Ascending aorta (tissue), 2 donors: ENCODE measurements around the gene XKR3. TPM values are rescaled to one million over a fixed set of nuclear protein-coding genes. Genes with fewer than 3 reads are reported as not detected.

ENCODE experiments used
- DNase-seq, 2 donors: peaks; one replicate each; pipeline ENCODE4 v3.0.0-alpha.2; 2019; ENCODE audit warnings: low spot score in 2 of 2
- H3K27ac ChIP-seq, 2 donors: fragments of 200-600 bp; sonication (generic); one replicate each; pipeline ENCODE4 v1.5.1; 2016 to 2017; ENCODE audit warnings: mild to moderate bottlenecking in 1 of 2
- H3K27me3 ChIP-seq: fragments of 200-600 bp; sonication (generic); one replicate; pipeline ENCODE4 v1.5.1; 2017
- H3K36me3 ChIP-seq, 2 donors: fragments of 200-600 bp; sonication (generic); one replicate each; pipeline ENCODE4 v1.5.1; 2016
- H3K4me1 ChIP-seq, 2 donors: fragments of 200-600 bp; sonication (generic); one replicate each; pipeline ENCODE4 v1.5.1; 2016 to 2017; ENCODE audit warnings: mild to moderate bottlenecking in 1 of 2
- H3K4me3 ChIP-seq, 2 donors: fragments of 200-600 bp; sonication (generic); one replicate each; pipeline ENCODE4 v1.5.1; 2016 to 2017; ENCODE audit warnings: mild to moderate bottlenecking in 1 of 2
- H3K9me3 ChIP-seq, 2 donors: fragments of 200-600 bp; sonication (generic); one replicate each; pipeline ENCODE4 v1.5.1; 2016
- CTCF ChIP-seq, 3 experiments: fragments of 200-600 bp in 2 of 3; fragments of 450-650 bp in 1 of 3; sonication (generic) in 2 of 3; IDR thresholded peaks; one replicate each; pipeline ENCODE4 v1.5.1; 2016 to 2019; ENCODE audit warnings: antibody characterized with exemption in 3 of 3, mild to moderate bottlenecking in 1 of 3, moderate library complexity in 1 of 3
- intact Hi-C: fragments of 100-400 bp; cut with DNase I; formaldehyde crosslinking; loops from one replicate; pipeline ENCODE4 v1.15.1; 2023
- total RNA-seq: library from RNA; depleted of rRNA; stranded (reverse); fragments of >200 nt; gene quantifications from one replicate; pipeline ENCODE4 v1.1.0, GENCODE V29; 2016

Gene XKR3
- total RNA-seq, 1 donor from 2014 or later, result not detected

GRCh38 chr22:16829985-16830384 lies 4.8 kb upstream of the XKR3 start:
- no peak for DNase-seq

GRCh38 chr22:16828876-16829275 lies 3.7 kb upstream of the XKR3 start:
- intact Hi-C loops, result no loop called here
- no peaks in the 10 kb centered on the region for H3K36me3 ChIP-seq
- no peaks in the 10 kb centered on the region for H3K27me3 ChIP-seq
- no peaks in the 10 kb centered on the region for H3K4me1 ChIP-seq
- no peak overlapping the region for H3K27ac ChIP-seq
- no peak for TF ChIP-seq CTCF (IDR thresholded peaks at IDR 0.05)
- H3K4me3 ChIP-seq, result no peak overlapping the region
- no peak for DNase-seq
- no peaks in the 10 kb centered on the region for H3K9me3 ChIP-seq

More at GRCh38 chr22:16829985-16830384, 4.8 kb upstream of the XKR3 start:
- intact Hi-C loops, result no loop called here
- Histone ChIP-seq H3K36me3 (no peaks in the 10 kb centered on the region), H3K9me3 (no peaks in the 10 kb centered on the region), H3K27me3 (no peaks in the 10 kb centered on the region), H3K27ac (no peak overlapping the region), H3K4me1 (no peaks in the 10 kb centered on the region), H3K4me3 (no peak overlapping the region)
- no peak for TF ChIP-seq CTCF (IDR thresholded peaks at IDR 0.05)

- Histone ChIP-seq H3K27me3 (no peaks in the 10 kb centered on the region), H3K4me3 (no peak overlapping the region), H3K9me3 (no peaks in the 10 kb centered on the region), H3K4me1 (no peaks in the 10 kb centered on the region), H3K27ac (no peak overlapping the region), H3K36me3 (no peaks in the 10 kb centered on the region)
- DNase-seq, result no peak
- intact Hi-C loops, result no loop called here
- TF ChIP-seq CTCF (IDR thresholded peaks at IDR 0.05), result no peak
These were observed 2.3 kb upstream of the XKR3 start for GRCh38 chr22:16827506-16827905.

- no peak overlapping the region for H3K4me3 ChIP-seq
- H3K27me3 ChIP-seq, result no peaks in the 10 kb centered on the region
- TF ChIP-seq CTCF (IDR thresholded peaks at IDR 0.05), result no peak
- no peak overlapping the region for H3K27ac ChIP-seq
- DNase-seq, result no peak
- intact Hi-C loops, result no loop called here
- no peaks in the 10 kb centered on the region for H3K36me3 ChIP-seq
- peaks cover 0 to 11% of the 10 kb centered on the region in 2 donors for H3K9me3 ChIP-seq
- H3K4me1 ChIP-seq, result no peaks in the 10 kb centered on the region
These were observed 6.0 kb downstream of the XKR3 start for GRCh38 chr22:16819249-16819648.

- Histone ChIP-seq H3K36me3 (no peaks in the 10 kb centered on the region), H3K4me1 (no peaks in the 10 kb centered on the region), H3K4me3 (no peak overlapping the region), H3K27ac (no peak overlapping the region), H3K9me3 (peaks cover 0 to 11% of the 10 kb centered on the region in 2 donors), H3K27me3 (no peaks in the 10 kb centered on the region)
- no peak for DNase-seq
- intact Hi-C loops, result no loop called here
- TF ChIP-seq CTCF (IDR thresholded peaks at IDR 0.05), result no peak
These were observed 6.7 kb downstream of the XKR3 start for GRCh38 chr22:16818538-16818937.

- no peak for DNase-seq
- no peak for TF ChIP-seq CTCF (IDR thresholded peaks at IDR 0.05)
- Histone ChIP-seq H3K9me3 (peaks cover 0 to 11% of the 10 kb centered on the region in 2 donors), H3K4me1 (no peaks in the 10 kb centered on the region), H3K27me3 (no peaks in the 10 kb centered on the region), H3K4me3 (no peak overlapping the region), H3K36me3 (no peaks in the 10 kb centered on the region), H3K27ac (no peak overlapping the region)
- intact Hi-C loops, result no loop called here
These were observed 10.1 kb downstream of the XKR3 start for GRCh38 chr22:16815073-16815472.
